HEK293 (cell line): ENCODE results near the gene TNNT3.

Source experiments
- CTCF ChIP-seq: fragments of 450-650 bp; formaldehyde crosslinking; IDR thresholded peaks from 2 replicates; pipeline ENCODE4 v1.5.1; 2016; ENCODE audit warnings: missing biosample characterization, missing genetic modification characterization
- HIC1 ChIP-seq: fragments of 450-650 bp; formaldehyde crosslinking; IDR thresholded peaks from 2 replicates; pipeline ENCODE4 v1.5.1; 2016; ENCODE audit warnings: missing biosample characterization, missing genetic modification characterization
- REST ChIP-seq: fragments of 450-650 bp; formaldehyde crosslinking; IDR thresholded peaks from 2 replicates; pipeline ENCODE4 v1.5.1; 2016; ENCODE audit warnings: missing biosample characterization, missing genetic modification characterization
- SP2 ChIP-seq: fragments of 450-650 bp; formaldehyde crosslinking; IDR thresholded peaks from 2 replicates; pipeline ENCODE4 v1.5.1; 2016; ENCODE audit warnings: missing biosample characterization, missing genetic modification characterization
- YY1 ChIP-seq: fragments of 450-650 bp; formaldehyde crosslinking; IDR thresholded peaks from 2 replicates; pipeline ENCODE4 v1.5.1; 2018; ENCODE audit warnings: missing biosample characterization, missing genetic modification characterization
- YY2 ChIP-seq: fragments of 450-650 bp; formaldehyde crosslinking; IDR thresholded peaks from 2 replicates; pipeline ENCODE4 v1.5.1; 2016; ENCODE audit warnings: missing biosample characterization, missing genetic modification characterization
- ZFP37 ChIP-seq: fragments of 450-650 bp; formaldehyde crosslinking; IDR thresholded peaks from 2 replicates; pipeline ENCODE4 v1.5.1; 2016; ENCODE audit warnings: missing biosample characterization, missing genetic modification characterization
- ZNF280C ChIP-seq: fragments of 450-650 bp; formaldehyde crosslinking; IDR thresholded peaks from 2 replicates; pipeline ENCODE4 v1.5.1; 2016; ENCODE audit warnings: missing biosample characterization, missing genetic modification characterization
- ZNF639 ChIP-seq: fragments of 450-650 bp; formaldehyde crosslinking; IDR thresholded peaks from 2 replicates; pipeline ENCODE4 v1.5.1; 2016; ENCODE audit warnings: missing biosample characterization, missing genetic modification characterization

- TF ChIP-seq YY1 (tag by site-specific recombination) (no peak), CTCF (tag by site-specific recombination) (no peak), ZFP37 (no peak), ZNF280C (tag by site-specific recombination) (no peak), ZNF639 (tag by site-specific recombination) (no peak), REST (tag by site-specific recombination) (no peak), SP2 (tag by site-specific recombination) (no peak), YY2 (tag by site-specific recombination) (no peak), HIC1 (tag by site-specific recombination) (no peak)
Measured at GRCh38 chr11:1899090-1899489, 20.4 kb upstream of the TNNT3 start.
